Measurements from ENCODE around the gene RIPK3.
A peak's percentile ranks its signal among the peaks of the same experiment; 100 is the strongest.
"Not testable (repeated sequence)": the region's sequence is repeated elsewhere in the genome, so short reads cannot be mapped to it uniquely, and the experiment has no call there.

Gene RIPK3

GRCh38 chr14:24330973-24331674 is 8.7 kb downstream of the RIPK3 start:
- no peak for DNase-seq
- in situ Hi-C loops (cut with MboI; ENCODE audit: low pct_unique_long_range_greater_than_20kb, low sequenced_read_pairs) = loop anchor here (10.0 to 25.0 kb wide), 2 partner anchors 104 to 356 kb away; no protein-coding TSS in a partner anchor

GRCh38 chr14:24329736-24330135 is 10.1 kb downstream of the RIPK3 start:
- in situ Hi-C loops (cut with MboI; ENCODE audit: low pct_unique_long_range_greater_than_20kb, low sequenced_read_pairs) = loop anchor here (10.0 to 25.0 kb wide), 2 partner anchors 105 to 358 kb away; no protein-coding TSS in a partner anchor
- DNase-seq = no peak

- DNase-seq = no peak
- in situ Hi-C loops (cut with MboI; ENCODE audit: low pct_unique_long_range_greater_than_20kb, low sequenced_read_pairs) = loop anchor here (25.0 kb wide), 1 partner anchor 358 kb away; no protein-coding TSS in a partner anchor
Measured at GRCh38 chr14:24329073-24329663, 10.6 kb downstream of the RIPK3 start.

- in situ Hi-C loops (cut with MboI; ENCODE audit: low pct_unique_long_range_greater_than_20kb, low sequenced_read_pairs) = loop anchor here (25.0 kb wide), 1 partner anchor 359 kb away; no protein-coding TSS in a partner anchor
- not testable (repeated sequence) for DNase-seq
Measured at GRCh38 chr14:24327914-24328313, 11.9 kb downstream of the RIPK3 start.

GRCh38 chr14:24327303-24327702 is 12.5 kb downstream of the RIPK3 start:
- in situ Hi-C loops (cut with MboI; ENCODE audit: low pct_unique_long_range_greater_than_20kb, low sequenced_read_pairs) = loop anchor here (25.0 kb wide), 1 partner anchor 360 kb away; no protein-coding TSS in a partner anchor
- peak; percentile 58 for DNase-seq

GRCh38 chr14:24325963-24326362 is 13.8 kb downstream of the RIPK3 start:
- no peak for DNase-seq
- in situ Hi-C loops (cut with MboI; ENCODE audit: low pct_unique_long_range_greater_than_20kb, low sequenced_read_pairs) = loop anchor here (25.0 kb wide), 1 partner anchor 361 kb away; no protein-coding TSS in a partner anchor

GRCh38 chr14:24325041-24325530 is 14.7 kb downstream of the RIPK3 start:
- in situ Hi-C loops (cut with MboI; ENCODE audit: low pct_unique_long_range_greater_than_20kb, low sequenced_read_pairs) = loop anchor here (25.0 kb wide), 1 partner anchor 362 kb away; no protein-coding TSS in a partner anchor
- DNase-seq = no peak

GRCh38 chr14:24324024-24324423 is 15.8 kb downstream of the RIPK3 start:
- no peak for DNase-seq
- in situ Hi-C loops (cut with MboI; ENCODE audit: low pct_unique_long_range_greater_than_20kb, low sequenced_read_pairs) = no loop called here

- no peak for DNase-seq
- in situ Hi-C loops (cut with MboI; ENCODE audit: low pct_unique_long_range_greater_than_20kb, low sequenced_read_pairs) = no loop called here
Measured at GRCh38 chr14:24323341-24323740, 16.4 kb downstream of the RIPK3 start.

- in situ Hi-C loops (cut with MboI; ENCODE audit: low pct_unique_long_range_greater_than_20kb, low sequenced_read_pairs) = no loop called here
- DNase-seq = no peak
Measured at GRCh38 chr14:24322672-24323071, 17.1 kb downstream of the RIPK3 start.

- in situ Hi-C loops (cut with MboI; ENCODE audit: low pct_unique_long_range_greater_than_20kb, low sequenced_read_pairs) = no loop called here
- DNase-seq = no peak
Measured at GRCh38 chr14:24321212-24321975, 18.4 kb downstream of the RIPK3 start.

GRCh38 chr14:24317141-24317928 is 22.5 kb downstream of the RIPK3 start:
- in situ Hi-C loops (cut with MboI; ENCODE audit: low pct_unique_long_range_greater_than_20kb, low sequenced_read_pairs) = no loop called here
- no peak for DNase-seq

- in situ Hi-C loops (cut with MboI; ENCODE audit: low pct_unique_long_range_greater_than_20kb, low sequenced_read_pairs) = no loop called here
- DNase-seq = no peak
Measured at GRCh38 chr14:24316597-24316950, 23.2 kb downstream of the RIPK3 start.

GRCh38 chr14:24315807-24316596 is 23.8 kb downstream of the RIPK3 start:
- in situ Hi-C loops (cut with MboI; ENCODE audit: low pct_unique_long_range_greater_than_20kb, low sequenced_read_pairs) = no loop called here
- no peak for DNase-seq

- in situ Hi-C loops (cut with MboI; ENCODE audit: low pct_unique_long_range_greater_than_20kb, low sequenced_read_pairs) = no loop called here
- DNase-seq = no peak
Measured at GRCh38 chr14:24315243-24315806, 24.5 kb downstream of the RIPK3 start.

- no peak for DNase-seq
- in situ Hi-C loops (cut with MboI; ENCODE audit: low pct_unique_long_range_greater_than_20kb, low sequenced_read_pairs) = no loop called here
Measured at GRCh38 chr14:24314377-24315193, 25.2 kb downstream of the RIPK3 start.

- in situ Hi-C loops (cut with MboI; ENCODE audit: low pct_unique_long_range_greater_than_20kb, low sequenced_read_pairs) = no loop called here
- peak; percentile 34 for DNase-seq
Measured at GRCh38 chr14:24313913-24314312, 25.9 kb downstream of the RIPK3 start.
